ENCODE measurements around the gene C17orf114.

GRCh38 chr17:4816826-4817225 lies 14.7 kb upstream of the C17orf114 start:
- TF ChIP-seq, protein P1, sequence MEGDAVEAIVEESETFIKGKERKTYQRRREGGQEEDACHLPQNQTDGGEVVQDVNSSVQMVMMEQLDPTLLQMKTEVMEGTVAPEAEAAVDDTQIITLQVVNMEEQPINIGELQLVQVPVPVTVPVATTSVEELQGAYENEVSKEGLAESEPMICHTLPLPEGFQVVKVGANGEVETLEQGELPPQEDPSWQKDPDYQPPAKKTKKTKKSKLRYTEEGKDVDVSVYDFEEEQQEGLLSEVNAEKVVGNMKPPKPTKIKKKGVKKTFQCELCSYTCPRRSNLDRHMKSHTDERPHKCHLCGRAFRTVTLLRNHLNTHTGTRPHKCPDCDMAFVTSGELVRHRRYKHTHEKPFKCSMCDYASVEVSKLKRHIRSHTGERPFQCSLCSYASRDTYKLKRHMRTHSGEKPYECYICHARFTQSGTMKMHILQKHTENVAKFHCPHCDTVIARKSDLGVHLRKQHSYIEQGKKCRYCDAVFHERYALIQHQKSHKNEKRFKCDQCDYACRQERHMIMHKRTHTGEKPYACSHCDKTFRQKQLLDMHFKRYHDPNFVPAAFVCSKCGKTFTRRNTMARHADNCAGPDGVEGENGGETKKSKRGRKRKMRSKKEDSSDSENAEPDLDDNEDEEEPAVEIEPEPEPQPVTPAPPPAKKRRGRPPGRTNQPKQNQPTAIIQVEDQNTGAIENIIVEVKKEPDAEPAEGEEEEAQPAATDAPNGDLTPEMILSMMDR (IDR thresholded peaks at IDR 0.05; ENCODE audit: low read depth, low read length) = no peak
- no peak for TF ChIP-seq POLR2A (IDR thresholded peaks at IDR 0.05; ENCODE audit: extremely low read depth, insufficient read length)
- TF ChIP-seq, protein P2, sequence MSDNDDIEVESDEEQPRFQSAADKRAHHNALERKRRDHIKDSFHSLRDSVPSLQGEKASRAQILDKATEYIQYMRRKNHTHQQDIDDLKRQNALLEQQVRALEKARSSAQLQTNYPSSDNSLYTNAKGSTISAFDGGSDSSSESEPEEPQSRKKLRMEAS (IDR thresholded peaks at IDR 0.05; ENCODE audit: low read depth, low read length) = no peak

Measured in NB4 (cell line).